DOHH2 (cell line): ENCODE results near the gene LPA.
"Not testable (repeated sequence)": the region's sequence is repeated elsewhere in the genome, so short reads cannot be mapped to it uniquely, and the experiment has no call there.

Experiments
- H3F3A ChIP-seq: fragments of 200-600 bp; sonication (generic), shearing (Covaris generic); 2 replicates; pipeline ENCODE4 v1.6.0; 2016; ENCODE audit warnings: antibody characterized with exemption, mild to moderate bottlenecking; ENCODE audit not compliant: control insufficient read depth, insufficient read depth
- H3K27ac ChIP-seq: fragments of 200-600 bp; sonication (generic); 2 replicates; pipeline ENCODE4 v1.5.1; 2014; ENCODE audit warnings: low read depth, mild to moderate bottlenecking, low read length, moderate library complexity
- H3K27me3 ChIP-seq: fragments of 200-600 bp; sonication (generic); 2 replicates; pipeline ENCODE4 v1.6.1; 2014; ENCODE audit warnings: mild to moderate bottlenecking, low read length, mixed read lengths; ENCODE audit not compliant: control insufficient read depth
- H3K36me3 ChIP-seq: fragments of 200-600 bp; sonication (generic); 2 replicates; pipeline ENCODE4 v1.6.1; 2014; ENCODE audit warnings: mild to moderate bottlenecking, low read length, moderate library complexity, mixed read lengths; ENCODE audit not compliant: control insufficient read depth
- H3K4me1 ChIP-seq: fragments of 200-600 bp; sonication (generic); 2 replicates; pipeline ENCODE4 v1.6.1; 2014; ENCODE audit warnings: mild to moderate bottlenecking, low read length, mixed read lengths; ENCODE audit not compliant: control insufficient read depth
- H3K4me2 ChIP-seq: fragments of 200-600 bp; sonication (generic); 2 replicates; pipeline ENCODE4 v1.6.0; 2014; ENCODE audit warnings: mild to moderate bottlenecking, low read length, moderate library complexity
- H3K4me3 ChIP-seq: fragments of 200-600 bp; sonication (generic); 2 replicates; pipeline ENCODE4 v1.5.1; 2014; ENCODE audit warnings: mild to moderate bottlenecking, low read length, mixed read lengths
- H3K79me2 ChIP-seq: fragments of 200-600 bp; sonication (generic); 2 replicates; pipeline ENCODE4 v1.6.1; 2014; ENCODE audit warnings: mild to moderate bottlenecking, low read length, mixed read lengths; ENCODE audit not compliant: control insufficient read depth
- H3K9me2 ChIP-seq: fragments of 200-600 bp; sonication (generic); replicated peaks from 2 replicates; pipeline ENCODE4 v1.6.1; 2014; ENCODE audit warnings: mild to moderate bottlenecking, low read length, mixed read lengths; ENCODE audit not compliant: control insufficient read depth
- H3K9me3 ChIP-seq: fragments of 200-600 bp; sonication (generic); 2 replicates; pipeline ENCODE4 v1.6.1; 2014; ENCODE audit warnings: antibody characterized with exemption, low read length, mixed read lengths; ENCODE audit not compliant: control insufficient read depth, insufficient read depth
- H4K20me1 ChIP-seq: fragments of 200-600 bp; sonication (generic); 2 replicates; pipeline ENCODE4 v1.6.0; 2014; ENCODE audit warnings: low read depth, mild to moderate bottlenecking, antibody characterized with exemption, low read length, moderate library complexity; ENCODE audit not compliant: control insufficient read depth, insufficient read depth
- EZH2phosphoT487 ChIP-seq: fragments of 200-600 bp; sonication (generic); IDR thresholded peaks from 2 replicates; pipeline ENCODE4 v1.6.1; 2017; ENCODE audit warnings: borderline replicate concordance, mild to moderate bottlenecking, antibody characterized with exemption, low read length, moderate library complexity, mixed read lengths
- TF ChIP-seq, protein P1 (sequence below): fragments of 200-600 bp; sonication (generic); IDR thresholded peaks from one replicate; pipeline ENCODE4 v1.5.1; 2014; ENCODE audit warnings: antibody characterized with exemption, mild to moderate bottlenecking, low read depth, low read length; ENCODE audit not compliant: poor library complexity, severe bottlenecking

LPA gene

GRCh38 chr6:160685762-160686450 lies 21.8 kb upstream of the LPA start:
- Histone ChIP-seq H3K79me2 (no peaks in the 10 kb centered on the region), H3F3A (no peaks in the 10 kb centered on the region), H3K36me3 (no peaks in the 10 kb centered on the region), H3K27ac (no peak overlapping the region), H3K27me3 (no peaks in the 10 kb centered on the region), H3K4me2 (no peak overlapping the region), H3K9me3 (no peaks in the 10 kb centered on the region), H3K4me1 (no peaks in the 10 kb centered on the region), H3K4me3 (no peak overlapping the region), H4K20me1 (no peaks in the 10 kb centered on the region), H3K9me2 (no peaks in the 10 kb centered on the region)
- TF ChIP-seq EZH2phosphoT487: no peak
- TF ChIP-seq, protein P1, sequence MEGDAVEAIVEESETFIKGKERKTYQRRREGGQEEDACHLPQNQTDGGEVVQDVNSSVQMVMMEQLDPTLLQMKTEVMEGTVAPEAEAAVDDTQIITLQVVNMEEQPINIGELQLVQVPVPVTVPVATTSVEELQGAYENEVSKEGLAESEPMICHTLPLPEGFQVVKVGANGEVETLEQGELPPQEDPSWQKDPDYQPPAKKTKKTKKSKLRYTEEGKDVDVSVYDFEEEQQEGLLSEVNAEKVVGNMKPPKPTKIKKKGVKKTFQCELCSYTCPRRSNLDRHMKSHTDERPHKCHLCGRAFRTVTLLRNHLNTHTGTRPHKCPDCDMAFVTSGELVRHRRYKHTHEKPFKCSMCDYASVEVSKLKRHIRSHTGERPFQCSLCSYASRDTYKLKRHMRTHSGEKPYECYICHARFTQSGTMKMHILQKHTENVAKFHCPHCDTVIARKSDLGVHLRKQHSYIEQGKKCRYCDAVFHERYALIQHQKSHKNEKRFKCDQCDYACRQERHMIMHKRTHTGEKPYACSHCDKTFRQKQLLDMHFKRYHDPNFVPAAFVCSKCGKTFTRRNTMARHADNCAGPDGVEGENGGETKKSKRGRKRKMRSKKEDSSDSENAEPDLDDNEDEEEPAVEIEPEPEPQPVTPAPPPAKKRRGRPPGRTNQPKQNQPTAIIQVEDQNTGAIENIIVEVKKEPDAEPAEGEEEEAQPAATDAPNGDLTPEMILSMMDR: no peak

- not testable (repeated sequence) for H3K27me3 ChIP-seq, H4K20me1 ChIP-seq, H3K27ac ChIP-seq, H3K9me2 ChIP-seq, H3K36me3 ChIP-seq, H3K4me3 ChIP-seq, H3F3A ChIP-seq, H3K9me3 ChIP-seq, H3K79me2 ChIP-seq, H3K4me1 ChIP-seq, H3K4me2 ChIP-seq
Observed at GRCh38 chr6:160685101-160685761, 21.2 kb upstream of the LPA start.

GRCh38 chr6:160679402-160679769 lies 15.3 kb upstream of the LPA start:
- no peaks in the 10 kb centered on the region for H3K4me1 ChIP-seq
- TF ChIP-seq EZH2phosphoT487: no peak
- TF ChIP-seq, protein P1: no peak
- H3K79me2 ChIP-seq: no peaks in the 10 kb centered on the region
- no peak overlapping the region for H3K4me2 ChIP-seq
- no peaks in the 10 kb centered on the region for H3K36me3 ChIP-seq
- no peaks in the 10 kb centered on the region for H3K9me2 ChIP-seq
- H3K4me3 ChIP-seq: no peak overlapping the region
- H3K9me3 ChIP-seq: no peaks in the 10 kb centered on the region
- no peaks in the 10 kb centered on the region for H3K27me3 ChIP-seq
- H3K27ac ChIP-seq: no peak overlapping the region
- H4K20me1 ChIP-seq: no peaks in the 10 kb centered on the region
- H3F3A ChIP-seq: no peaks in the 10 kb centered on the region

DNA sequence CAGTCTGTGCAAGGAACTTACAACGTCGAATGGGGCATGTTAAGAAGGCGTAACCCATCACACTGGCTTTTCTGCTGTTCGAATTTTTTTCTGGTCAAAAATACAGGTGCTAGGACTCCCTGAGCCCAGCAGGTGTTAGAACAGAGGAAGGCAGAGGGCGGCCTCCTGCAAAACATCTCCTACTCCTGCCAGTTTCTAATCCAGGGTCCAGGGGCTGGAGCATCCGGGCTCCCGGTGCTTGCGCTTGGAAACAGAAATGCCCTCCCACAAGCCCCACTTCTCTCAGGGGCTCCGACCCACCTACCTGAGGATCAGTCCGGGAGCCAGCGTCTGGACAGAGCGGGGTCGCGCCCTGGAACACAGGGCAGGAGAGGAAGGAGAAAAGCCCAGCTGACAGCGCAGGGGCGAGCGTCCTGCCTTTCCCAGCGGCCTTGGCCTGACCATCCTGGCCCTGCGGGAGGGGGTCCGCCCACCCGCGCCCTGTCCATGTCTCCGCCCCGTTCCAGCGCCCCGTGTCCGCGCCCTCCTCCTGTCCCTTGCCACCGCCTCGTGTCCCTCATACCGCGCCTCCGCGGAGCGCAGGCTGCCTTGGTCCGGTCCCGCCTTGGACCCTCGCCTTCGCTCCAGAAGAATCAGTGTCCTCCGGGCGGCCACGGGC lies 14.8 kb upstream of the LPA start:
- no peak overlapping the region for H3K27ac ChIP-seq
- no peaks in the 10 kb centered on the region for H3K79me2 ChIP-seq
- H3K36me3 ChIP-seq: no peaks in the 10 kb centered on the region
- H3K4me2 ChIP-seq: no peak overlapping the region
- no peaks in the 10 kb centered on the region for H3K9me2 ChIP-seq
- no peak overlapping the region for H3K4me3 ChIP-seq
- H3K9me3 ChIP-seq: no peaks in the 10 kb centered on the region
- no peaks in the 10 kb centered on the region for H4K20me1 ChIP-seq
- no peaks in the 10 kb centered on the region for H3K4me1 ChIP-seq
- TF ChIP-seq, protein P1: no peak
- no peak for TF ChIP-seq EZH2phosphoT487
- H3F3A ChIP-seq: no peaks in the 10 kb centered on the region
- no peaks in the 10 kb centered on the region for H3K27me3 ChIP-seq
